Measurements from ENCODE around the gene ECE1.

ECE1 gene

GRCh38 chr1:21307663-21308305 is 17.5 kb upstream of the ECE1 start:
- DNase-seq: no peak

DNA sequence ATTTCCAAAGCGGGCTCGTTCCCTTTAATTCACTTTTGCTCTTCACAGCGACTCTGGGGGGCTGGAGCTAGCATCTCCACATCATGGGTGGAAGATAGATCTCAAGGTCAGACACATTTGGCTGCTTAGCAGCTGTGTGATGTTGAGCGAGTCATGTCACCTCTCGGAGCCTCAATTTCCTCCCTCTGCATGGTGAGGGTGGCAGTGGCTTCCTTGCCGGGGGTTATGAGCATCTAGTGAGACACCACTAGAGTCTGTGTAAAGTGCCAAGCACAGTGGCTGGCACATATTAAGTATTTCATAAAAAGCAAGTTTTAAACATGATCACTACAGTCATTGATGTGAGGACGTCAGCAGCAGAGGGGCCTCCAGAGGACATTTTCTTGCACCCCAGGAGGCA is 16.9 kb upstream of the ECE1 start:
- DNase-seq: no peak

DNA sequence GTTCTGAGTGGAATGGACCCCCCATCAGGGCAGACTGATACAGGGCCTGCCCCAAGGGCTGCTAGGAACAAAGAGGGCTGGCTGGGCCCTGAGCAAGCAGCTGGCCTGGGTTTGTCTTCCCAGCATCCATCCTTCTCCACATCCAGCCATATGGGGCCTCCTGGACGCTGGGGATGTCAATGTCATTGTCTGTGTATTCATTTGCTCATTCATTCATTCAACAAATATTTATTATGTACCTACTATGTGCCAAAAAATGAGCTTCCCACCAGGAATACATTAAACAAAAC is 15.6 kb upstream of the ECE1 start:
- DNase-seq: no peak

DNA sequence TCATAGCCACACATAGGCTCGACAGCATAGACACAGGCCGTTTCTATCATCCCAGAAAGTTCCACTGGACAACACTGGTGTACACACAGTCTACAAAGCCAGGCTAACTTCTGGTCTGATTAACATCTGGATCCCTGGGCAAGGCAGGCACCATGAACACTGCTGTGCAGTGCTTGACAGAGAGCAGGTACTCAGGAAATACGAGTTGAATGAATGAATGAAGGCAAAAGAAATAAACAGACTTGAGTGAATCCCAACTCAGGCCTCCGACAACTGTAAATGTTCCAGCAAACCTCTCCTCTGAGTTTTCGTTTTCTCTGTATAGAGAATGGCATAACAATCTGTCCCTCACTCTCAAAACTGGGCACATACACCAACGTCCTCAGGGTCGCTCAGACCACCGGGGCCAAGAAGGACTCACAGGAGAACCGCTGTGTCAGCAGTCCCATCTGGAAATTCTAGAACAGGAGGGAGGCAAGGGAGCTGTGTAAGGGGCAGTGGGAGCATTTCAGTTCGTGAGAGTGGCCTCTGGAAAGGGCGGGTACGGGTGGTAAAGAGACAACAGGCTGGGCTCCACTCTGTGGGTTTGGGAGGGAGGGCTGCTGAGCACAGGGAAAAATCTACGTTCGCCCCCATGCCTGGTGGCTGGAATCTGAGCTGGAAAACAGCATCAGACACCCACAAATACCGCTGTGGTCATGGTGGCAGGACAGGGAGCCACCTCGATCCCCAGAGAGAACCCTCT is 15.1 kb upstream of the ECE1 start:
- DNase-seq: no peak

DNA sequence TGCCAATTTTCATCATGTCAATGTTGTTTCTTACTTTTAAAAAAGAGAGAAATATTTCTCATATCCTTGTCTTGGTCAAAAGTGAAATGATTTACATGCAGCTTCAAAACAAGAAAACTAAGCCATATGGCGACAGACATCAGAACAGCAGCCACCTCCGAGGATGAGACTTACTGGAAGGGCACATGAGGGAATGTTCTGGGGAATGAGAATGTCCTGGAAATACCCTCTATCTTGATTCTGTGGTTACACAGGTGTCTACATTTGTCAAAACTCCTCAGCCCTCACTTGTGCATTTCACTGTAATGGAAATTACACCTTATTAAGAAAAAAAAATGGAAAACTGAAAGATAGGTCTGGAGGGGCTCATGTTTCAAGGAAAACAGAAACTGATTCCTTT is 14.2 kb upstream of the ECE1 start:
- DNase-seq: no peak

DNA sequence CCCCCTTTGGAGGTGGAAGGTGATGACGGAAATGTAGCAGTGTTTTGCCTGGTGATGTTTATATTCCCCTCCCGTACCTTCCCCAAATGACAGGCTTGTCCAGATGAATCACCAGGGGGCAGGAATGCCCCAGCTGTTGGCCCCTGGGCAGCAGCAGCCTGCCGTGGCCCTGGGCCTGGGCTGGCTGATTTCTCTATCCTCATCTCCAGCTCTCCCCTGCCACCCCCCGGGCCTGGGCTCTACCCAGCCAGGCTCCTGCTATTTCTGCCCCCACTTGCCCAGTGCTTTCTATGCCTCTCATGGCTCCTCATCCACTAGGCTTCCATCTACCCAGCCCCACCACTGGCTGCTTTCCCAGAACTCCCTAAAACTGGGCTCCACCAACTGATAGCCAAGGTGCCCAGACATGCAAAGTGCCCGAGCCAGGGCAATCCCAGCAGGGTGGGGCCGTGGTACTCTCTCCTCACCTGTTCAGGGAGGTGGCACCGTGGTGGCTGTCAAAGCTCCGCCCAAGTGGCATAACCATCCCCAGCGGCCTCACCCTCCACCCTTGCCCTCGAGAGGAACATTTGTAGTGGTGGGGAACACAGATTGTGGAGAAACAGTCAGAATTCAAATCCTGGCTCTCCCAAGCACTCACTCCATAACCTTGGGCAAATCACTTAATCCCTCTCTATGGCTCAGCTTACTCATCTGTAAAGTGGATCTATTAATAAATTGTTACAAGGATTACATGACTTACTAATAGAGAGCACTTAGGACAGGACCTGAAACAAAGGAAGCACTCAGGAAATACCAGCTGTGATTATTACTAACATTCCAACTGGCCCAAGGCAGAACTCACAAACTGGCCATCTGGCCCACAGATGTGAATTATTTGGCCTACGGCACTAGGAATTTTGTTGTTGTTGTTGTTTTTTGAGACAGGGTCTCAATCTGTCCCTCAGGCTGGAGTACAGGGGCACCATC is 12.8 kb upstream of the ECE1 start:
- no peak for DNase-seq

GRCh38 chr1:21301794-21302440 is 11.7 kb upstream of the ECE1 start:
- no peak for DNase-seq

GRCh38 chr1:21300774-21301173 is 10.5 kb upstream of the ECE1 start:
- DNase-seq: no peak

GRCh38 chr1:21299780-21300395 is 9.6 kb upstream of the ECE1 start:
- no peak for DNase-seq

- no peak for DNase-seq
These were observed 8.7 kb upstream of the ECE1 start for GRCh38 chr1:21298981-21299391.

GRCh38 chr1:21297975-21298374 is 7.7 kb upstream of the ECE1 start:
- no peak for DNase-seq

DNA sequence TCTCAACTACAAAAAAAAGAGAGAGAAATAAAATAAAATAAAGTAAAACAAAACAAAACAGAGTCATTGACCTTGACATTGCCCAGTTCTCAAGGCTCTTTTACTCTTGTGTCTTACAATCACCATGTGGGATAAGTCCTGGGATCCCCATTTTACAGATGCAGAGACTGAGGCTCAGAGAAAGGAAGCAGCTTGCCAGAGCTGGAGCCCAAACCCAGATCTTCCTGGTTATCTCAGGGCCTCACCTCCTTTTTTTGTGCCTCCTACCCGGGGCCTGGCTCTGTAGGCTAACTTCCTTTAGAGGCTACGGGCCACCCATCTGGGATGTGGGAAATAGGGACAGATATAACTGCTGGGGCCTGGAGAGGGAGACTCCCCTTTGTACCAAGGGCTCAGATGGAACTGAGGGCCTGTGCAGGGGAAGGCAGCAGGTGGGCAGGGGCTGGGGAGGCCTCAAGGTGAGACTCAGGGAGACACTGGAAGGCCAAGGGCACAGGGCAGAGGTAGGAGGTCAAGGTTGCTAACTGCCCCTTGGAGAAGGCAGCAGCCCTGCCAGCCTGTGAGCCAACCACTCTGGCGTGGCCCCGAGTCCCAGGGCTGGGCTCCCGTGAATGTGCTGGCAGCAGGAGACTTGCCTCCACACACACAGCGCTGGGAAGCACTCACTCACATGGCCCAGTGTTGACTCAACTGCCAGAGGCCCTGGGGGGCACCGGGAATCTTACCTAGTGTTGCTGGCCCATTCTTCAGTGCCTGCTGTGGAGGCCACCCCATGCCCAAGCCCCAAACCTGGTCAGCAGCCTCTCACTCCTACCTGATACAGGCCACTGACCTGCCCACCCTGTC is 6.5 kb upstream of the ECE1 start:
- DNase-seq: no peak

DNA sequence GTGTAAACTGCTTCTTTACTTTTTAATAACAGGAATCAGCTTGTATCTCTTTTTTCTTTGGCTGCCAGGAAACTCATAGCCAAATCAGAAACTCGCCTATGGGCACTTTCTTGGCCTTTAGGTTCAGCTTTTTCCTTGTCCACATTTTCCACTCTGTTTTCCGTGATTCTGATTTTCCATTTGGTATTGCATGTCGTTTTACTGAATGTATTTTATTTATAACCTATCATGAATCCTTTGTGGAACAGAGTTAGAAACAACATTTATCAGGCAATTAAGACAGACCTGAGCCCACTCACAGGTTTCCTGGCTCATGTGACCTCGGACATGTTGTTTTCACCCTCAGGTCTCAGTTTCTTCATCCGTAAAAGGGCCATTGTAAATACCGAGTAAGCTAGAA is 5.3 kb upstream of the ECE1 start:
- no peak for DNase-seq

DNA sequence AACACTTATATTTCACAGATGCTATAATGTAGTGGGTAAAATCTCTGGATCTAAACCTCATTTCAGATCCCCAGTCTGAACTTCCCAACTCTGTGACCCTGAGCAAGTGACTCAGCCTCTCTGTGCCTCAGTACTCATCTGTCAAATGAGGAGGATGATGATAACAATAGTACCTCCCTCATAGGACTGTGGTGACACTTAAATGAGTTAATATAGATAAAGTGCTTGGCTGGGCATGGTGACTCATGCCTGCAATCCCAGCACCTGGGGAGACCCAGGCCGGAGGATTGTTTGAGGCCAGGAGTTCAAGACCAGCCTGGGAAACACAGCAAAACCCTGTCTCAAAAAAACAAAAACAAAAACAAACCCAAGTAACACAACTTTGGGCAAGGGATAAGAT is 4.7 kb upstream of the ECE1 start:
- DNase-seq: no peak

GRCh38 chr1:21294266-21294989 is 4.2 kb upstream of the ECE1 start:
- no peak for DNase-seq

GRCh38 chr1:21293537-21294265 is 3.4 kb upstream of the ECE1 start:
- DNase-seq: no peak

DNA sequence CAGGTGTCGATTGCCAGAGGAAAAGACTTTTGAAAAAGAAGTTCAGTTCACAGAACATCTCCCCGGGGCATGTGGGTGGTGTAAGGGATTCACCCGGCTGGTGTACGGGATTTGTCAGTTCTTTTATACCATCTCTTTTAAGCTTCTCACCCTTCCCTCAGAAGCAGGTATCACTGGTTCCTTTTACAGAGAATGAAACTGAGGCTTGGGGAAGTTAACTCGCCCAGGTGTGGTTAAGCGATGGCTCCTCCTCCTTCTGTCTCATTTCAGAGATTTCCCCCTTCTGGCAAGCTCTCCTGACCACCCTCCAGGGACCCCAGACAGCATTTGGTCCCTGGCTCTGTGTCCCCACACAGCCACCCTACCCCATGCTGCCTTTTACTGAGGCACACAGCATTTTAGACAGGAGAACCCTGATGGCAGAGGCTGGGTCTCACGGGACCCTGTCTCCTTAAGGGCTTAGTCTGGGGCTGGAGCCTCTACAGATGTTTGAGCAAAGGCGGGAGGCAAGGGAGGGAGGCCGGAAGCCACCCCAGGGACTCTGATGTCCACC is 2.8 kb upstream of the ECE1 start:
- DNase-seq: no peak

- no peak for DNase-seq
These were observed 2.3 kb upstream of the ECE1 start for GRCh38 chr1:21292503-21292983.

DNA sequence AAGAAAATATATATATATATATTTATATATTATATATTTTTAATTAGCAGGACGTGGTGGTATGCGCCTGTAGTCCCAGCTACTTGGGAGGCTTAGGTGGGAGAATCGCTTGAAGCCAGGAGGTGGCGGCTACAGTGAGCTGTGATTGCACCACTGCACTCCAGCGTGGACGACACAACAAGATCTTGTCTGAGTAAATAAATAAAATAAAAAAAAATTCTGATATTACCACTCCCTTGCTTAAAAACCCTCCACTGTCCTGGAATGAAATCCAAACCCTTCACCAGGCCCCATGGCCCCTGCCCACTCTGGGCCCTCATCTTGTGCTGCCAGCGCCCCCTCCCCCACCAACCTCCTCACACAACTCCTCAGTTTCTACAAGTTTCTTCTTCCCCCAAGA is 1.7 kb upstream of the ECE1 start:
- DNase-seq: no peak

GRCh38 chr1:21291184-21291583 is 921 bp upstream of the ECE1 start:
- no peak for DNase-seq
